ENCODE results near the gene PSMD9.

DNA sequence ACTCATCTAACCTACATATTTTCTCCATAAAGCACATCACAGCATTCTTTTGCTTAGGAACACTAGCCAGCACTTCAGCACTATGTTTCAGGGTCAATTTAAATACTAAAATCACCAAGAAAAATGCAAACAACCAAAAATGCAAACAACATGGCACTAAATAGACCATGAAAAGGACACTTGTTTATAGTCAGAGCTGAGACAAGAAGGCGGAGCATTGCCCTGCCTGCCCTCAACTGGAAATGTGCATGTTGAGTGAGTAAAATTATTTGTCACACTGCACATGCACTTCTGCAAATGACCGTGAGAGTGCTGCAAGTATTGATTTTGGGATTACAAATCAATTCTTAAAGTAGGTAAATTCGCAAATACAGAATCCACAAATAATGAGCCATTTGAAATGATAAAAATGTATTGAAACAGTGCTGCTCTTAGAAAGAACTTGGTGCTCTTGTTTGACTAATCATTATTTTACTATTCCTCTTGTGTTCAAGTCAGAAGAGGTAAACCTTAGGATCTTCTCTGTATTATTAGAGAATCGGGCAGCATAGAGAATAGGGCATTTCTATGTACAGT, 64.6 kb downstream of the PSMD9 start:
- TF ChIP-seq POLR2AphosphoS5 (IDR thresholded peaks at IDR 0.05; ENCODE audit: insufficient read depth in 1 of 2, low read depth in 1 of 2) (no peak), CTCF (IDR thresholded peaks at IDR 0.05) (no peak), POLR2A (IDR thresholded peaks at IDR 0.05) (no peak)

All from vagina (tissue), 2 donors.